Daoy (cell line): ENCODE measurements around the gene TUT7. TPM values are rescaled to one million over a fixed set of nuclear protein-coding genes. Genes with fewer than 3 reads are reported as not detected.
"Not testable (repeated sequence)": the region's sequence is repeated elsewhere in the genome, so short reads cannot be mapped to it uniquely, and the experiment has no call there.

ENCODE experiments used
- DNase-seq: peaks from one replicate; pipeline ENCODE4 v3.0.0-alpha.2; 2015; ENCODE audit warnings: low read depth
- total RNA-seq: library from RNA; depleted of rRNA; stranded (reverse); fragments of >200 nt; shearing (Covaris generic); gene quantifications from 2 replicates; pipeline ENCODE4 v1.2.3, GENCODE V29; 2014; rRNA removed

Gene TUT7, protein sequence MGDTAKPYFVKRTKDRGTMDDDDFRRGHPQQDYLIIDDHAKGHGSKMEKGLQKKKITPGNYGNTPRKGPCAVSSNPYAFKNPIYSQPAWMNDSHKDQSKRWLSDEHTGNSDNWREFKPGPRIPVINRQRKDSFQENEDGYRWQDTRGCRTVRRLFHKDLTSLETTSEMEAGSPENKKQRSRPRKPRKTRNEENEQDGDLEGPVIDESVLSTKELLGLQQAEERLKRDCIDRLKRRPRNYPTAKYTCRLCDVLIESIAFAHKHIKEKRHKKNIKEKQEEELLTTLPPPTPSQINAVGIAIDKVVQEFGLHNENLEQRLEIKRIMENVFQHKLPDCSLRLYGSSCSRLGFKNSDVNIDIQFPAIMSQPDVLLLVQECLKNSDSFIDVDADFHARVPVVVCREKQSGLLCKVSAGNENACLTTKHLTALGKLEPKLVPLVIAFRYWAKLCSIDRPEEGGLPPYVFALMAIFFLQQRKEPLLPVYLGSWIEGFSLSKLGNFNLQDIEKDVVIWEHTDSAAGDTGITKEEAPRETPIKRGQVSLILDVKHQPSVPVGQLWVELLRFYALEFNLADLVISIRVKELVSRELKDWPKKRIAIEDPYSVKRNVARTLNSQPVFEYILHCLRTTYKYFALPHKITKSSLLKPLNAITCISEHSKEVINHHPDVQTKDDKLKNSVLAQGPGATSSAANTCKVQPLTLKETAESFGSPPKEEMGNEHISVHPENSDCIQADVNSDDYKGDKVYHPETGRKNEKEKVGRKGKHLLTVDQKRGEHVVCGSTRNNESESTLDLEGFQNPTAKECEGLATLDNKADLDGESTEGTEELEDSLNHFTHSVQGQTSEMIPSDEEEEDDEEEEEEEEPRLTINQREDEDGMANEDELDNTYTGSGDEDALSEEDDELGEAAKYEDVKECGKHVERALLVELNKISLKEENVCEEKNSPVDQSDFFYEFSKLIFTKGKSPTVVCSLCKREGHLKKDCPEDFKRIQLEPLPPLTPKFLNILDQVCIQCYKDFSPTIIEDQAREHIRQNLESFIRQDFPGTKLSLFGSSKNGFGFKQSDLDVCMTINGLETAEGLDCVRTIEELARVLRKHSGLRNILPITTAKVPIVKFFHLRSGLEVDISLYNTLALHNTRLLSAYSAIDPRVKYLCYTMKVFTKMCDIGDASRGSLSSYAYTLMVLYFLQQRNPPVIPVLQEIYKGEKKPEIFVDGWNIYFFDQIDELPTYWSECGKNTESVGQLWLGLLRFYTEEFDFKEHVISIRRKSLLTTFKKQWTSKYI (N-terminal part only)
- 17.4 and 26.6 TPM in 2 replicates for total RNA-seq

GRCh38 chr9:86354011-86354817 lies at the start of gene TUT7:
TUT7 (minus strand) TSS chr9:86354410; CDS start chr9:86353199, 1,211 bp downstream.
- peak; percentile 99 for DNase-seq

DNA sequence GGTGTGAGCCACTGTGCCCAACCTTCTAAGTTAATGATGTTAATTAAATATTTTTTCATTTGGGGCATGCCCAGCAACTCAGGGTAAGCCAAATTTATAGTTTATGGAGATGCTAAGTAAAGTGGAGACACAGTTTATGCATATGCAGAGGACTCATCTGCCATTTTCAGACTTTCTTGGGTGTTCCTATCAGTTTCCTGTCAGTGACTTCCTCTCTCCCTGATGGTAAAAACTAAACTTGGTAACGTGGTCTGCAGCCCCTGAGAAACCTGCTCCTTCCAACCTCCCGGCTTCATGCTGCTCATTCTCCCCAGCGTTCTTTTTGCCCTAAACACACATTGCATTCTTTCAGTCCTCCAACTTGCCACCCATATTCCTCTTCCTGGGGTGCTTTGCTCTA lies 48.4 kb upstream of the TUT7 start:
- no peak for DNase-seq

- no peak for DNase-seq
These were observed 42.2 kb upstream of the TUT7 start for GRCh38 chr9:86396412-86396811.

DNA sequence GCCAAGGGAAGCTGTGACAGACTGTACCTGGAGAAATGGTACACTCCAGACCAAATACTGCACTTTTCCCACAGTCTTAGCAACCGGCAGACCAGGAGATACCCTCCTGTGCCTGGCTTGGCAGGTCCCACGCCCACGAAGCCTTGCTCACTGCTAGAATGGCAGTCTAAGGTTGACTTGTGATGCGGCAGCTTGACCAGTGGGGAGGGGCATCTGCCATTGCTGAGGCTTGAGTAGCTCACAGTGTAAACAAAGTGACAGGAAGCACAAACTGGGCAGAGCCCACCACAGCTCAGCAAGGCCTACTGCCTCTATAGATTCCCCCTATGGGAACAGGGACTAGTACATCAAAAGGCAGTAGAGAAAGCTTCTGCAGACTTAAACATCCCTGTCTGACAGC lies 36.0 kb upstream of the TUT7 start:
- not testable (repeated sequence) for DNase-seq

- no peak for DNase-seq
These were observed 35.4 kb upstream of the TUT7 start for GRCh38 chr9:86389628-86390027.

DNA sequence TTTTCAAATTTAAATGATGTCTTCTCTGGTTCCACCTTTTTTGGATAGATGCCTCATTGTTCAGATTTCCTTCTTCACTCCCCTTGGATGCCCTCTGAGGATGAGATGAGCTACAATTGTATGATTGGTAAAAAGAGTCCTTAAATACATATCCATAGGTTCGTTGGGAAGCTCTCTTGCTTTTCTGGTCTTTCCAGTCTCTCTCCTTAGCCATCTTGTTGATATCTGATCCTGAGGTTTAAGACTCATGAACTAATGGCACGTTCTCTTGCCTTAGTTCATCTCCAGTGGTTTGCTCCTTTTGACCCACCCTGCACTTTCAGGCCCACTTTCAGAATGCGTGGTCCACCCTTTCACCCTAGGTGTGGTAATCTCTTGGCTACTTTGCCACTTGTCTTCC lies 33.2 kb upstream of the TUT7 start:
- no peak for DNase-seq

DNA sequence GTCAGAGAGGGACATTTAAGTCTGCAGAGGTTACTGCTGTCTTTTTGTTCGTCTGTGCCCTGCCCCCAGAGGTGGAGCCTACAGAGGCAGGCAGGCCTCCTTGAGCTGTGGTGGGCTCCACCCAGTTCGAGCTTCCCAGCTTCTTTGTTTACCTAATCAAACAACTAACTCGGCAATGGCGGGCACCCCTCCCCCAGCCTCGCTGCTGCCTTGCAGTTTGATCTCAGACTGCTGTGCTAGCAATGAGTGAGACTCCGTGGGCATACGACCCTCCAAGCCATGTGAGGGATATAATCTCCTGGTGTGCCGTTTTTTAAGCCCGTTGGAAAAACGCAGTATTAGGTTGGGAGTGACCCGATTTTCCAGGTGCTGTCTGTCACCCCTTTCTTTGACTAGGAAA lies 28.8 kb upstream of the TUT7 start:
- DNase-seq, result not testable (repeated sequence)

DNA sequence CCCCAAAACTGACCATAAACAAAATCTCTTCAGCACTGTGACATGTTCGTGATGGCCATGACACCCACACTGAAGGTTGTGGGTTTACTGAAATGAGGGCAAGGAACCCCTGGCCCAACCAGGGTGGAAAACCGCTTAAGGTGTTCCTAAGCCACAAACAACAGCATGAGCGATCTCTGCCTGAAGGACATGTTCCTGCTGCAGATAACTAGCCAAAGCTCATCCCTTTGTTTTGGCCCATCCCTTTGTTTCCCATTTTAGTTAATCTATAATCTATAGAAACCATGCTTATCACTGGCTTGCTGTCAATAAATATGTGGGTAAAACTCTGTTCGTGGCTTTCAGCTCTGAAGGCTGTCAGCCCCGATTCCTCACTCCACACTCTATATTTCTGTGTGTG lies 21.8 kb upstream of the TUT7 start:
- DNase-seq, result no peak

DNA sequence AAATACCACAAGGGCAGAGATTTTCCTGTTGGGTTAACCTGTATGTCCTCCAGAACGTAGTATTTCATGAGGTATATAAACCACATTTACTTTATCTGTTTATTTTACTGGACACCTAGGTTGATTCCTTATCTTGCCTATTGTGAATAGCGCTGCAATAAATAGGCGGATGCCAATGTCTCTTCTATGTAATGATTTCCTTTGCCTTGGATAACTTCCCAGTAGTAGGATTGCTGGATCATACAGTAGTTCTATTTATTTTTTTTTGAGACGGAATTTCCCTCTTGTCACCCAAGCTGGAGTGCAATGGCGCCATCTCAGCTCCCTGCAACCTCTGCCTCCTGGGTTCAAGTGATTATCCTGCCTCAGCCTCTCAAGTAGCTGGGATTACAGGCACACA lies 15.6 kb upstream of the TUT7 start:
- no peak for DNase-seq

DNA sequence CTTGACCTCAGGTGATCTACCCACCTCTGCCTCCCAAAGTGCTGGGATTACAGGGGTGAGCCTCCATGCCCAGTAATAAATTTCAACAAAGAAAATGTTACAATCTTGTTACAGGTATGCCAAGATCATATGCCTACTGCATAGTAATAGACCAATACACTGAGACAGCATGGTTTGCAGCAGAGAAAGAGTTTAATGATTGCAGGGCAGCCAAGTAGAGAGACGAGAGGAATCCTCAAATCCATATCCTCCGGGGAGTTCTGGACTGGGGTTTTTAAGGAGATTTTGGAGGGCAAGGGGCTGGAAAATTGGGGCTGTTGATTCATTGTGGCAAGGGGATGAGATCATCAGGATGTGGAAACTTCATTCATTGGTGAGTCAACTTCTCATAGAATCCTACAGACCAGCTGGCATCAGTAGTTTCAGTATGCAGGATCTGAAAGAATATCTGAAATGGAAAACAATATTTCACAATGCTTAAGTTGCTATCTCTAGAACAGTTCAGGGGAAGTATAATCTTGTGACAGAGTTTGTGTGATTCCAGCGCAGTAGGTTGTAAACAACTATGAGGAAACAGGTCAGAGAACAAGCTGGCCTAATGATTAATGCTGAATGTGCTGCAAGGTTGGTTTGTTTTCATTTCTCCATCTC lies 14.8 kb upstream of the TUT7 start:
- DNase-seq, result peak; percentile 69

DNA sequence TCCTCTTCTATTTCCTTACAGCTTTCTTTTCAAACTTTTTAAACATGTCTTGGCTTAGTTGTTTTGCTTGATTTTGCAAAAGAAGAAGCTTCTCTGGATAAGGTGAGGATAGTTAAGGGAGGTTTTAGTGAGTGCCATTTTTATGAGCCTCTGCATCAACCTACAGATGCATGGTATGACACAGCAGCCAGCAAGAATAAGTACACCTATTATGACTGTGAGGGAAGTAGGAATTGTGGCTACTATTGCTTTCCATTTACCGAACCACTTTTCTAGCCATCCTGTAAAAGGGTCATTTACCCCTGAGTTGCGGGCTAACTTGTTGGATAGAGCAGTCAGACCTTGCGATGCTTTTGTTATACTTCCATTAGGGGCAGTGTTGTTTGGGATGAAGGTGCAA lies 7.0 kb upstream of the TUT7 start:
- no peak for DNase-seq

DNA sequence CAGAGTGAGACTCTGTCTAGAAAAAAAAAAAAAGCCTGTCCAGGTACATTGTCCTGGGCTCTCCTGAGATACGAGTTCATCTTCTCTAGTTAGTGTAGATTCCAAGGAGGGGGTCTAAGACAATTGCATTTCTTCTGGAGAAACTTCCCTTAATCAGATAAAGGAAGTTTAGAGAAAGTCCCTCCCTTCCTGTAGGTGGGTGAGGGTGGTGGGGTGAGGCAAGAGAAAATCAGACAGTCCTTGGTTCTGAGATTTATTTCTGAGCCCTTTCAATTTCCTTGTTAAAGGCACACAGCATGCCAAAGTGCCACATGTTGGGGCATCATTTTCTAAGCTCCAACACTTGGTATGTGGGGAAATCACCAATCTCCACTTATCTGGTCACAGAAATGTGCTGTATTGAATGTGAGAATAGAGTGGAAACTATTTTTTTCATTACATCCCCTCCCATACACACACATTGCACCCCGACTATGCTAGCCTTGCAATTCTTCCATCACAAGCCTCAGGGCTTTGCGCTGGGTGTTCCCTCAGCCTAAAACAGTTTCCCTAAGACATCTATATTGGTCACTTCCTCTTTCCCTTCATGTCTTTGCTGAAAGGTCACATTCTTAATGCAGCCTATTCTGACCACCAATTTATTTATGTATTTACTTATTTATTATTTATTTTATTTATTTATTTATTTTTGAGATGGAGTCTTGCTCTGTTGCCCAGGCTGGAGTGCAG lies 5.1 kb upstream of the TUT7 start:
- DNase-seq, result no peak

DNA sequence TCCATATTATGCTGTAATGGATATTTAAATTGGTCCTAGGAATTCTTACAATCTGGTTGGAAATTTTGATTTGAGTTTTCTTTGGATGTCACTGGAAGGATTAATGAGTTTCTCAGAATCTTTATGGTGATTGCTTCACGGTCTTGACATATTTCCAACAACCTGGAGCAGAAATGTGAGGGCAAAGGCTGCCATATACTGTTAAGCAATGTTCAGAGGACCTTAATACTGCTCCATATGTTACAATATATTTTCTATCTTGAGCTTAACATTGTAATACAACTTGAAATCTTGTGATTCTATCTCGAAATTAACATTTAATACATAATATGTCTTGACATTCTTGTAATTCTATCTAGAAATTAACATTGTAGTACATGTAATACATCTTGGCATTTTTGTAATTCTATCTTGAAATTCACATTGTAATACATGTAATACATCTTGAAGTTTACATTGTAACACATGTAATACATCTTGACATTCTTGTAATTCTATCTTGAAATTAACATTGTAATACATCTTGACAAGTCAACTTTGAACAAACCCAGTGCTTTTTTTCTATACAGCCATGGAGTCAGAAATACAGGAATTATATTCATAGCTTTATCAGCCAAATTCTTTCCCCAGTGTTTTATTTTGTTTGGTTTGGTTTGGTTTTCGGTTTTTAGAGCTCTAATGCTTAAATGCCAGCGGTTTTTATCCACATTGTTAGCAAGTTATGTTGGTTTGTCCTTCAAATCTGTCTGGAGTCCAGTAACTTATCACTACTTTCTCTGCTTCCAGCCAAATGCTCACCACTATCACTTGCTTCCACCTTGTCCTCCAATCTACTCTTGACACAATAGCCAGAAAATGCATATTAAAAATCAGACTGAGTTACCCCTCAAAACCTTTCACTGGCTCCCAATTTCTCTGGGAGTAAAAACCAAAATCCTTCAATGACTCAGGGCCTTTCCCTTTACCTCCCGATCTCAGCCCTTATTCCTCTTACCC lies 3.0 kb upstream of the TUT7 start:
- DNase-seq, result no peak

DNA sequence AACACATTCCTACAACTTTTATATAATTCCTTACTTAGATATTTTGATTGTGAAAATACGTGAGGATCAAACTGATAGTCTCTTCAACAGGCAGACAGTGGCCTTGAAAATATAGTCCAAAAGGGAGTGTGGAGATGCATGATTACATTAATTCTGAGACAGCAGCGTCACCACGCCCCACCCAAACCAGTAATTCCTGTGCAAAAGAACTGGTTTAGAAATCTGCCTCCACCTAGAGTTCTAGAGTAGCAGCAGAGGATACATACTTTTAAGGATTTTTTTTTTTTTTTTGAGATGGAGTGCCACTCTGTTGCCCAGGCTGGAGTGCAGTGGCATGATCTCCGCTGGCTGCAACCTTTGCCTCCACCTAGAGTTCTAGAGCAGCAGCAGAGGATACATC lies 1.6 kb upstream of the TUT7 start:
- DNase-seq, result no peak

- no peak for DNase-seq
These were observed 654 bp upstream of the TUT7 start for GRCh38 chr9:86354818-86355309.

DNA sequence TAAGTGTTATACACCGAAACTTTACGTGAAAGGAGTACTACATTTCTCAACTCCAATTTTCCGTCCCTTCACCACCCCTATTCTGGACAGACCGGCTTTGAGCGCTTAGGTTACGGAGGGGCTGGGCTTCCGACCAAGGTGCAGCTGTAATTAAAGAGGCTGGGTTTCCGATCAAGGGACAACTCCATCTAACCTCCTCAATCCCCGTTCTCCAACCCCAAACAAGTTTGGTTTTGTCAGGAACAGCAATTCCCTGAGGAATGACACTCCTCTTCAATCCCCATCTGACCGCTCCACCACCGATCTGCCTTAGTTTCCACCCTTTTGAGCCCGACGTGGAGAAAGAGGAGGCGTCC lies 577 bp downstream of the TUT7 start:
- peak; percentile 44 for DNase-seq

- DNase-seq, result peak; percentile 17
These were observed 1.7 kb downstream of the TUT7 start for GRCh38 chr9:86352440-86353077.

DNA sequence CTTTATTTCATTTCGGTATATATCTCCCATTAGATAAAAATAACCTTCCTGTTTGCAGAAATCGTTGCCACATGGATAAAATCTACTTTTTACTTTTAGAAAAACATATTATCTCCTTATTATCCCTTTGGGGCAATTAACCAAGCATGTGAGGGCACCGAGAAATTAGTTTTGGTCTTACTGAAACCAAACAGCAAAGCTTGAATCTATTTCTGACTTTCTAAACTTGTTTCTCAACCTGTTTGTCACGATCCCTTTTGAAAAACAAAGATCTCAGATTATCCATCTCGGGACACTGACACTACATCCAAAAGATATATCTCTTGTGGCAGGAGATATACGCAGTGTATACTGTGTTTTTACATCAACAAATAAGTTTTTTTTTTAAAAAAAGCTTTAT lies 2.3 kb downstream of the TUT7 start:
- no peak for DNase-seq
